ENCODE measurements around the gene EFNA5.

- TF ChIP-seq CTCF (IDR thresholded peaks at IDR 0.05) (no peak), POLR2A (IDR thresholded peaks at IDR 0.05) (no peak)
Measured at GRCh38 chr5:107598958-107599357, 71.8 kb downstream of the EFNA5 start.

Measured in prostate gland (tissue), 2 donors.